ENCODE data around the gene TNRC6A.

DNA sequence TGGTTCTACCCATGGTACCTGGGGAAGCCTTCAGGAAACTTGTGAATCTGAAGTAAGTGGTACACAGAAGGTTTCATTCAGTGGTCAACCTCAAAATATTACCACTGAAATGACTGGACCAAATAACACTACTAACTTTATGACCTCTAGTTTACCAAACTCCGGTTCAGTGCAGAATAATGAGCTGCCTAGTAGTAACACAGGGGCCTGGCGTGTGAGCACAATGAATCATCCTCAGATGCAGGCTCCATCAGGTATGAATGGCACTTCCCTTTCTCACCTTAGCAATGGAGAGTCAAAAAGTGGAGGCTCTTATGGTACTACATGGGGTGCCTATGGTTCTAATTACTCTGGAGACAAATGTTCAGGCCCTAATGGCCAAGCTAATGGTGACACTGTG lies 60.4 kb downstream of the TNRC6A start:
- TF ChIP-seq RCOR1 (conservative IDR thresholded peaks at IDR 0.05; ENCODE audit: low read depth, low read length) (no peak), SRF (IDR thresholded peaks at IDR 0.05; ENCODE audit: low read depth in 2 of 2, low read length in 2 of 2) (no peak), POLR2A (IDR thresholded peaks at IDR 0.05; ENCODE audit: low read depth, low read length) (no peak), PAX5 (IDR thresholded peaks at IDR 0.05; ENCODE audit: borderline replicate concordance, low read depth, low read length) (no peak), ETV6 (conservative IDR thresholded peaks at IDR 0.05 in 1 of 2, IDR thresholded peaks at IDR 0.05 in 1 of 2; ENCODE audit: borderline replicate concordance in 1 of 2, low read depth in 1 of 2) (no peak), MTA2 (IDR thresholded peaks at IDR 0.05; ENCODE audit: low read depth) (no peak), EP300 (IDR thresholded peaks at IDR 0.05; ENCODE audit: borderline replicate concordance in 1 of 2, control insufficient read depth in 1 of 2, low read depth in 2 of 2, low read length in 2 of 2) (no peak), SP1 (IDR thresholded peaks at IDR 0.05; ENCODE audit: low read depth, low read length) (no peak), RFX5 (IDR thresholded peaks at IDR 0.05; ENCODE audit: low read depth, low read length) (no peak), NR2C2 (IDR thresholded peaks at IDR 0.05; ENCODE audit: borderline replicate concordance, control insufficient read depth, insufficient read length, low read depth) (no peak)
- TF ChIP-seq, protein P1, sequence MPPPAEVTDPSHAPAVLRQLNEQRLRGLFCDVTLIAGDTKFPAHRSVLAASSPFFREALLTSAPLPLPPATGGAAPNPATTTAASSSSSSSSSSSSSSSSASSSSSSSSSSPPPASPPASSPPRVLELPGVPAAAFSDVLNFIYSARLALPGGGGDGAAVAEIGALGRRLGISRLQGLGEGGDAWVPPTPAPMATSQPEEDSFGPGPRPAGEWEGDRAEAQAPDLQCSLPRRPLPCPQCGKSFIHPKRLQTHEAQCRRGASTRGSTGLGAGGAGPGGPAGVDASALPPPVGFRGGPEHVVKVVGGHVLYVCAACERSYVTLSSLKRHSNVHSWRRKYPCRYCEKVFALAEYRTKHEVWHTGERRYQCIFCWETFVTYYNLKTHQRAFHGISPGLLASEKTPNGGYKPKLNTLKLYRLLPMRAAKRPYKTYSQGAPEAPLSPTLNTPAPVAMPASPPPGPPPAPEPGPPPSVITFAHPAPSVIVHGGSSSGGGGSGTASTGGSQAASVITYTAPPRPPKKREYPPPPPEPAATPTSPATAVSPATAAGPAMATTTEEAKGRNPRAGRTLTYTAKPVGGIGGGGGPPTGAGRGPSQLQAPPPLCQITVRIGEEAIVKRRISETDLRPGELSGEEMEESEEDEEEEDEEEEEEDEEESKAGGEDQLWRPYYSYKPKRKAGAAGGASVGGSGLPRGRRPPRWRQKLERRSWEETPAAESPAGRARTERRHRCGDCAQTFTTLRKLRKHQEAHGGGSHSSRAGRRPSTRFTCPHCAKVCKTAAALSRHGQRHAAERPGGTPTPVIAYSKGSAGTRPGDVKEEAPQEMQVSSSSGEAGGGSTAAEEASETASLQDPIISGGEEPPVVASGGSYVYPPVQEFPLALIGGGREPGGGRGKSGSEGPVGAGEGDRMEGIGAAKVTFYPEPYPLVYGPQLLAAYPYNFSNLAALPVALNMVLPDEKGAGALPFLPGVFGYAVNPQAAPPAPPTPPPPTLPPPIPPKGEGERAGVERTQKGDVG (CRISPR knock-in tag; IDR thresholded peaks at IDR 0.05): no peak
- TF ChIP-seq, protein P2, sequence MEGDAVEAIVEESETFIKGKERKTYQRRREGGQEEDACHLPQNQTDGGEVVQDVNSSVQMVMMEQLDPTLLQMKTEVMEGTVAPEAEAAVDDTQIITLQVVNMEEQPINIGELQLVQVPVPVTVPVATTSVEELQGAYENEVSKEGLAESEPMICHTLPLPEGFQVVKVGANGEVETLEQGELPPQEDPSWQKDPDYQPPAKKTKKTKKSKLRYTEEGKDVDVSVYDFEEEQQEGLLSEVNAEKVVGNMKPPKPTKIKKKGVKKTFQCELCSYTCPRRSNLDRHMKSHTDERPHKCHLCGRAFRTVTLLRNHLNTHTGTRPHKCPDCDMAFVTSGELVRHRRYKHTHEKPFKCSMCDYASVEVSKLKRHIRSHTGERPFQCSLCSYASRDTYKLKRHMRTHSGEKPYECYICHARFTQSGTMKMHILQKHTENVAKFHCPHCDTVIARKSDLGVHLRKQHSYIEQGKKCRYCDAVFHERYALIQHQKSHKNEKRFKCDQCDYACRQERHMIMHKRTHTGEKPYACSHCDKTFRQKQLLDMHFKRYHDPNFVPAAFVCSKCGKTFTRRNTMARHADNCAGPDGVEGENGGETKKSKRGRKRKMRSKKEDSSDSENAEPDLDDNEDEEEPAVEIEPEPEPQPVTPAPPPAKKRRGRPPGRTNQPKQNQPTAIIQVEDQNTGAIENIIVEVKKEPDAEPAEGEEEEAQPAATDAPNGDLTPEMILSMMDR (IDR thresholded peaks at IDR 0.05 in 2 of 3, conservative IDR thresholded peaks at IDR 0.05 in 1 of 3; ENCODE audit: control insufficient read depth in 2 of 3, extremely low read depth in 1 of 3, insufficient read depth in 1 of 3, low read depth in 3 of 3, low read length in 3 of 3): no peak
